ENCODE measurements around the gene RAET1G.
"Not testable (repeated sequence)": the region's sequence is repeated elsewhere in the genome, so short reads cannot be mapped to it uniquely, and the experiment has no call there.

Gene RAET1G

GRCh38 chr6:149938571-149939355, 15.8 kb upstream of the RAET1G start:
- Histone ChIP-seq H3K9me3 (ENCODE audit: severe bottlenecking) (no peaks in the 10 kb centered on the region), H3K27me3 (ENCODE audit: insufficient read depth, poor library complexity, severe bottlenecking) (no peaks in the 10 kb centered on the region), H3K4me1 (ENCODE audit: insufficient read depth, poor library complexity, severe bottlenecking) (no peaks in the 10 kb centered on the region), H3K36me3 (ENCODE audit: low read depth) (no peaks in the 10 kb centered on the region), H3K27ac (ENCODE audit: poor library complexity, severe bottlenecking) (no peak overlapping the region), H3K4me3 (ENCODE audit: severe bottlenecking) (peak overlapping the region; percentile 30)
- ATAC-seq (ENCODE audit: low read depth) (no peak), DNase-seq (ENCODE audit: low spot score) (no peak)
- TF ChIP-seq CTCF (IDR thresholded peaks at IDR 0.05; ENCODE audit: poor library complexity, severe bottlenecking), result no peak

GRCh38 chr6:149938013-149938570, 15.2 kb upstream of the RAET1G start:
- H3K36me3 ChIP-seq (ENCODE audit: low read depth); H3K4me1 ChIP-seq (ENCODE audit: insufficient read depth, poor library complexity, severe bottlenecking); H3K9me3 ChIP-seq (ENCODE audit: severe bottlenecking); DNase-seq (ENCODE audit: low spot score); H3K27me3 ChIP-seq (ENCODE audit: insufficient read depth, poor library complexity, severe bottlenecking); H3K27ac ChIP-seq (ENCODE audit: poor library complexity, severe bottlenecking): not testable (repeated sequence)
- ATAC-seq (ENCODE audit: low read depth), result peak; percentile 69
- peak overlapping the region; percentile 30 for H3K4me3 ChIP-seq (ENCODE audit: severe bottlenecking)
- TF ChIP-seq CTCF (IDR thresholded peaks at IDR 0.05; ENCODE audit: poor library complexity, severe bottlenecking), result peak; percentile 80

GRCh38 chr6:149936743-149937142, 13.8 kb upstream of the RAET1G start:
- Histone ChIP-seq H3K9me3 (ENCODE audit: severe bottlenecking) (no peaks in the 10 kb centered on the region), H3K4me1 (ENCODE audit: insufficient read depth, poor library complexity, severe bottlenecking) (no peaks in the 10 kb centered on the region), H3K27ac (ENCODE audit: poor library complexity, severe bottlenecking) (no peak overlapping the region), H3K27me3 (ENCODE audit: insufficient read depth, poor library complexity, severe bottlenecking) (no peaks in the 10 kb centered on the region), H3K4me3 (ENCODE audit: severe bottlenecking) (no peak overlapping the region), H3K36me3 (ENCODE audit: low read depth) (no peaks in the 10 kb centered on the region)
- ATAC-seq (ENCODE audit: low read depth), result no peak
- no peak for DNase-seq (ENCODE audit: low spot score)
- no peak for TF ChIP-seq CTCF (IDR thresholded peaks at IDR 0.05; ENCODE audit: poor library complexity, severe bottlenecking)

- H3K27ac ChIP-seq (ENCODE audit: poor library complexity, severe bottlenecking), result no peak overlapping the region
- H3K27me3 ChIP-seq (ENCODE audit: insufficient read depth, poor library complexity, severe bottlenecking), result no peaks in the 10 kb centered on the region
- H3K4me1 ChIP-seq (ENCODE audit: insufficient read depth, poor library complexity, severe bottlenecking), result no peaks in the 10 kb centered on the region
- no peak overlapping the region for H3K4me3 ChIP-seq (ENCODE audit: severe bottlenecking)
- no peaks in the 10 kb centered on the region for H3K9me3 ChIP-seq (ENCODE audit: severe bottlenecking)
- no peaks in the 10 kb centered on the region for H3K36me3 ChIP-seq (ENCODE audit: low read depth)
- no peak for TF ChIP-seq CTCF (IDR thresholded peaks at IDR 0.05; ENCODE audit: poor library complexity, severe bottlenecking)
- no peak for DNase-seq (ENCODE audit: low spot score)
- no peak for ATAC-seq (ENCODE audit: low read depth)
Observed at GRCh38 chr6:149935668-149936067, 12.7 kb upstream of the RAET1G start.

- TF ChIP-seq CTCF (IDR thresholded peaks at IDR 0.05; ENCODE audit: poor library complexity, severe bottlenecking), result no peak
- H3K27me3 ChIP-seq (ENCODE audit: insufficient read depth, poor library complexity, severe bottlenecking), result no peaks in the 10 kb centered on the region
- no peaks in the 10 kb centered on the region for H3K4me1 ChIP-seq (ENCODE audit: insufficient read depth, poor library complexity, severe bottlenecking)
- H3K4me3 ChIP-seq (ENCODE audit: severe bottlenecking), result no peak overlapping the region
- no peak overlapping the region for H3K27ac ChIP-seq (ENCODE audit: poor library complexity, severe bottlenecking)
- H3K36me3 ChIP-seq (ENCODE audit: low read depth), result no peaks in the 10 kb centered on the region
- H3K9me3 ChIP-seq (ENCODE audit: severe bottlenecking), result no peaks in the 10 kb centered on the region
- DNase-seq (ENCODE audit: low spot score) (no peak), ATAC-seq (ENCODE audit: low read depth) (no peak)
Observed at GRCh38 chr6:149935246-149935645, 12.3 kb upstream of the RAET1G start.
